ENCODE results near the gene SKIL.

Gene SKIL

GRCh38 chr3:170442947-170443346 lies 85.4 kb downstream of the SKIL start:
- H3F3A ChIP-seq (ENCODE audit: insufficient read depth, low read length) = no peaks in the 10 kb centered on the region
- no peaks in the 10 kb centered on the region for H4K20me1 ChIP-seq (ENCODE audit: insufficient read depth, low read length)
- no peak for TF ChIP-seq EZH2 (IDR thresholded peaks at IDR 0.05; ENCODE audit: borderline replicate concordance, low read length)
- no peaks in the 10 kb centered on the region for H3K4me1 ChIP-seq (ENCODE audit: insufficient read depth, low read length, severe bottlenecking)
- no peaks in the 10 kb centered on the region for H3K9me2 ChIP-seq (ENCODE audit: low read depth, low read length)
- no peak overlapping the region for H3K9ac ChIP-seq (ENCODE audit: low read length)
- H3K4me3 ChIP-seq (ENCODE audit: low read depth, low read length, poor library complexity, severe bottlenecking) = no peak overlapping the region
- no peak overlapping the region for H3K4me2 ChIP-seq (ENCODE audit: low read length)
- H3K27me3 ChIP-seq (ENCODE audit: insufficient read depth, low read length) = peaks cover 13% of the 10 kb centered on the region; the same call in 1 of the 2 replicates
- H3K36me3 ChIP-seq (ENCODE audit: insufficient read depth, low read length) = no peaks in the 10 kb centered on the region
- H3K79me2 ChIP-seq (ENCODE audit: insufficient read depth, low read length) = no peaks in the 10 kb centered on the region
- no peak overlapping the region for H2AFZ ChIP-seq (ENCODE audit: low read length)
- H3K9me3 ChIP-seq (ENCODE audit: low read length) = no peaks in the 10 kb centered on the region
- H3K27ac ChIP-seq (ENCODE audit: low read depth, low read length, poor library complexity, severe bottlenecking) = no peak overlapping the region

DNA sequence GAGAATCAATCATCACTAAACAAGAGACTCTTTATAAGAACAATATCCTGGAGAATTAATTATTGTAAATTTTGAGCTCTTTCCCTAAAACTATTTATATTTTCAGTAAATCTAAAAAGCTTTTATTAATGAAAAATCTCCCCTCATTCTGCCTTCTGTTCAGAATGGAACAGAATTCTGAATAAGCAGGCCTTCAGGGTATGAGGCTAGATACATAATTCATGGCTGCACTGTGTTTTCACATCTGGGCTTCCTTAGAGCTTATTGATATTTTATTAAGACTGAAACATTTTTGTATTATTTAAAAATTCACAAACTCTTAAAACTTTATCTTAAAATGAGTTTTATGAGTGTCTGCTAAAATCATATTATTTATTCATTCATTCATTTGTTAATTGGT lies 85.9 kb downstream of the SKIL start:
- H3K9ac ChIP-seq (ENCODE audit: low read length) = no peak overlapping the region

More for the DNA sequence above, 85.9 kb downstream of the SKIL start:
- Histone ChIP-seq H3K79me2 (ENCODE audit: insufficient read depth, low read length) (no peaks in the 10 kb centered on the region), H2AFZ (ENCODE audit: low read length) (no peak overlapping the region), H3K9me2 (ENCODE audit: low read depth, low read length) (no peaks in the 10 kb centered on the region), H4K20me1 (ENCODE audit: insufficient read depth, low read length) (no peaks in the 10 kb centered on the region), H3K27me3 (ENCODE audit: insufficient read depth, low read length) (peaks cover 13% of the 10 kb centered on the region; the same call in 1 of the 2 replicates), H3K36me3 (ENCODE audit: insufficient read depth, low read length) (no peaks in the 10 kb centered on the region), H3K4me3 (ENCODE audit: low read depth, low read length, poor library complexity, severe bottlenecking) (no peak overlapping the region), H3K4me1 (ENCODE audit: insufficient read depth, low read length, severe bottlenecking) (no peaks in the 10 kb centered on the region), H3F3A (ENCODE audit: insufficient read depth, low read length) (no peaks in the 10 kb centered on the region), H3K4me2 (ENCODE audit: low read length) (no peak overlapping the region), H3K9me3 (ENCODE audit: low read length) (no peaks in the 10 kb centered on the region), H3K27ac (ENCODE audit: low read depth, low read length, poor library complexity, severe bottlenecking) (no peak overlapping the region)
- TF ChIP-seq EZH2 (IDR thresholded peaks at IDR 0.05; ENCODE audit: borderline replicate concordance, low read length) = no peak
- TF ChIP-seq, protein P1, sequence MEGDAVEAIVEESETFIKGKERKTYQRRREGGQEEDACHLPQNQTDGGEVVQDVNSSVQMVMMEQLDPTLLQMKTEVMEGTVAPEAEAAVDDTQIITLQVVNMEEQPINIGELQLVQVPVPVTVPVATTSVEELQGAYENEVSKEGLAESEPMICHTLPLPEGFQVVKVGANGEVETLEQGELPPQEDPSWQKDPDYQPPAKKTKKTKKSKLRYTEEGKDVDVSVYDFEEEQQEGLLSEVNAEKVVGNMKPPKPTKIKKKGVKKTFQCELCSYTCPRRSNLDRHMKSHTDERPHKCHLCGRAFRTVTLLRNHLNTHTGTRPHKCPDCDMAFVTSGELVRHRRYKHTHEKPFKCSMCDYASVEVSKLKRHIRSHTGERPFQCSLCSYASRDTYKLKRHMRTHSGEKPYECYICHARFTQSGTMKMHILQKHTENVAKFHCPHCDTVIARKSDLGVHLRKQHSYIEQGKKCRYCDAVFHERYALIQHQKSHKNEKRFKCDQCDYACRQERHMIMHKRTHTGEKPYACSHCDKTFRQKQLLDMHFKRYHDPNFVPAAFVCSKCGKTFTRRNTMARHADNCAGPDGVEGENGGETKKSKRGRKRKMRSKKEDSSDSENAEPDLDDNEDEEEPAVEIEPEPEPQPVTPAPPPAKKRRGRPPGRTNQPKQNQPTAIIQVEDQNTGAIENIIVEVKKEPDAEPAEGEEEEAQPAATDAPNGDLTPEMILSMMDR (IDR thresholded peaks at IDR 0.05; ENCODE audit: low read length) = no peak

Measured in OCI-LY1 (cell line).